Measurements from ENCODE around the gene CTNNA1.

The CTNNA1 gene

GRCh38 chr5:138793575-138793974 is 40.4 kb downstream of the CTNNA1 start:
- Histone ChIP-seq H3K9me3 (ENCODE audit: insufficient read depth, low read depth, low read length) (no peaks in the 10 kb centered on the region), H3K36me3 (ENCODE audit: insufficient read depth, low read length) (no peaks in the 10 kb centered on the region), H3K27me3 (ENCODE audit: insufficient read depth, low read length, poor library complexity, severe bottlenecking) (no peaks in the 10 kb centered on the region), H2AFZ (ENCODE audit: low read length) (no peak overlapping the region), H4K20me1 (ENCODE audit: insufficient read depth, low read length, poor library complexity, severe bottlenecking) (no peaks in the 10 kb centered on the region), H3K9ac (ENCODE audit: low read depth, low read length, poor library complexity, severe bottlenecking) (no peak overlapping the region), H3K4me2 (ENCODE audit: low read depth, low read length, poor library complexity, severe bottlenecking) (no peak overlapping the region), H3K9me2 (replicated peaks; ENCODE audit: low read depth, low read length) (no peaks in the 10 kb centered on the region), H3K4me3 (ENCODE audit: low read length, poor library complexity, severe bottlenecking) (no peak overlapping the region), H3F3A (ENCODE audit: low read depth) (no peaks in the 10 kb centered on the region; the same call in 1 of the 2 replicates), H3K79me2 (ENCODE audit: insufficient read depth, low read length) (no peaks in the 10 kb centered on the region; the same call in 1 of the 2 replicates), H3K4me1 (ENCODE audit: insufficient read depth, low read length, poor library complexity, severe bottlenecking) (peaks cover 11% of the 10 kb centered on the region)
- no peak for TF ChIP-seq EZH2phosphoT487 (IDR thresholded peaks at IDR 0.05; ENCODE audit: borderline replicate concordance)
- TF ChIP-seq CTCF (conservative IDR thresholded peaks at IDR 0.05; ENCODE audit: low read length), result no peak

GRCh38 chr5:138803285-138803684 is 50.1 kb downstream of the CTNNA1 start:
- Histone ChIP-seq H2AFZ (ENCODE audit: low read length) (no peak overlapping the region), H3K9me2 (replicated peaks; ENCODE audit: low read depth, low read length) (no peaks in the 10 kb centered on the region), H3K9ac (ENCODE audit: low read depth, low read length, poor library complexity, severe bottlenecking) (no peak overlapping the region), H3K79me2 (ENCODE audit: insufficient read depth, low read length) (no peaks in the 10 kb centered on the region), H4K20me1 (ENCODE audit: insufficient read depth, low read length, poor library complexity, severe bottlenecking) (peaks cover 5% of the 10 kb centered on the region), H3F3A (ENCODE audit: low read depth) (no peaks in the 10 kb centered on the region; the same call in 1 of the 2 replicates), H3K4me3 (ENCODE audit: low read length, poor library complexity, severe bottlenecking) (no peak overlapping the region), H3K9me3 (ENCODE audit: insufficient read depth, low read depth, low read length) (no peaks in the 10 kb centered on the region), H3K4me2 (ENCODE audit: low read depth, low read length, poor library complexity, severe bottlenecking) (no peak overlapping the region), H3K4me1 (ENCODE audit: insufficient read depth, low read length, poor library complexity, severe bottlenecking) (peaks cover 27% of the 10 kb centered on the region), H3K36me3 (ENCODE audit: insufficient read depth, low read length) (no peaks in the 10 kb centered on the region), H3K27me3 (ENCODE audit: insufficient read depth, low read length, poor library complexity, severe bottlenecking) (no peaks in the 10 kb centered on the region)
- TF ChIP-seq CTCF (conservative IDR thresholded peaks at IDR 0.05; ENCODE audit: low read length), result no peak
- TF ChIP-seq EZH2phosphoT487 (IDR thresholded peaks at IDR 0.05; ENCODE audit: borderline replicate concordance), result no peak

DNA sequence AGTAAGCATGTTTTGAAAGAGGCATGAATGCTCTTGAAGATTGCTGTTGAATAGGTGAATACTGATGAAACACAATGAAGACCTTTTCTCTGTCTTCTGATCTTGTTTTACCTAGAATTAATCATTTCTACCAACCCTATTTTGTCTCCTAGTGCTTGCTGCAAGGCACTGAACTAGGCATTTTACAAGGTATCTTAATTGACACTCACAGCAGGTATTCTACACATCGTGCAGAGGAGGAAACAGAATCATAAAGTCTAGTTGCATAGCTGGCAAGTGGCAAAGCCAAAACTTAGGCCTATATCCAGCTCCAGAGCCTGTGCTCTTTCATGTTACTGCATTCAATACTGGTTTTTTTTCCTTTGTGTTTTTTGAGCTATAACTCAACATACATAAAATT is 50.7 kb downstream of the CTNNA1 start:
- TF ChIP-seq CTCF (conservative IDR thresholded peaks at IDR 0.05; ENCODE audit: low read length), result no peak
- TF ChIP-seq EZH2phosphoT487 (IDR thresholded peaks at IDR 0.05; ENCODE audit: borderline replicate concordance), result no peak
- Histone ChIP-seq H3K9ac (ENCODE audit: low read depth, low read length, poor library complexity, severe bottlenecking) (no peak overlapping the region), H3K79me2 (ENCODE audit: insufficient read depth, low read length) (no peaks in the 10 kb centered on the region), H3K9me3 (ENCODE audit: insufficient read depth, low read depth, low read length) (no peaks in the 10 kb centered on the region), H3K4me1 (ENCODE audit: insufficient read depth, low read length, poor library complexity, severe bottlenecking) (peaks cover 27% of the 10 kb centered on the region), H4K20me1 (ENCODE audit: insufficient read depth, low read length, poor library complexity, severe bottlenecking) (peaks cover 5% of the 10 kb centered on the region), H3K36me3 (ENCODE audit: insufficient read depth, low read length) (no peaks in the 10 kb centered on the region), H3K4me2 (ENCODE audit: low read depth, low read length, poor library complexity, severe bottlenecking) (no peak overlapping the region), H3K27me3 (ENCODE audit: insufficient read depth, low read length, poor library complexity, severe bottlenecking) (no peaks in the 10 kb centered on the region), H3F3A (ENCODE audit: low read depth) (no peaks in the 10 kb centered on the region; the same call in 1 of the 2 replicates), H3K4me3 (ENCODE audit: low read length, poor library complexity, severe bottlenecking) (no peak overlapping the region), H2AFZ (ENCODE audit: low read length) (no peak overlapping the region), H3K9me2 (replicated peaks; ENCODE audit: low read depth, low read length) (no peaks in the 10 kb centered on the region)
